Epithelial cell of esophagus (primary cell): ENCODE measurements around the gene ECEL1.

Experiments
- DNase-seq: peaks from one replicate; pipeline ENCODE4 v3.0.0; 2010; ENCODE audit warnings: low read depth
- H3K4me3 ChIP-seq: 2 replicates; pipeline ENCODE4 v1.5.1; 2011; ENCODE audit warnings: mild to moderate bottlenecking, low read length, control low read depth
- TF ChIP-seq, protein P1 (sequence below): IDR thresholded peaks from 2 replicates; pipeline ENCODE4 v1.5.1; 2011; ENCODE audit warnings: low read depth, mild to moderate bottlenecking, low read length, control low read depth, inconsistent platforms; ENCODE audit not compliant: insufficient read depth; ENCODE audit errors: missing control alignments

Gene ECEL1

GRCh38 chr2:232503809-232504323 is 16.2 kb upstream of the ECEL1 start:
- H3K4me3 ChIP-seq: no peak overlapping the region
- TF ChIP-seq, protein P1, sequence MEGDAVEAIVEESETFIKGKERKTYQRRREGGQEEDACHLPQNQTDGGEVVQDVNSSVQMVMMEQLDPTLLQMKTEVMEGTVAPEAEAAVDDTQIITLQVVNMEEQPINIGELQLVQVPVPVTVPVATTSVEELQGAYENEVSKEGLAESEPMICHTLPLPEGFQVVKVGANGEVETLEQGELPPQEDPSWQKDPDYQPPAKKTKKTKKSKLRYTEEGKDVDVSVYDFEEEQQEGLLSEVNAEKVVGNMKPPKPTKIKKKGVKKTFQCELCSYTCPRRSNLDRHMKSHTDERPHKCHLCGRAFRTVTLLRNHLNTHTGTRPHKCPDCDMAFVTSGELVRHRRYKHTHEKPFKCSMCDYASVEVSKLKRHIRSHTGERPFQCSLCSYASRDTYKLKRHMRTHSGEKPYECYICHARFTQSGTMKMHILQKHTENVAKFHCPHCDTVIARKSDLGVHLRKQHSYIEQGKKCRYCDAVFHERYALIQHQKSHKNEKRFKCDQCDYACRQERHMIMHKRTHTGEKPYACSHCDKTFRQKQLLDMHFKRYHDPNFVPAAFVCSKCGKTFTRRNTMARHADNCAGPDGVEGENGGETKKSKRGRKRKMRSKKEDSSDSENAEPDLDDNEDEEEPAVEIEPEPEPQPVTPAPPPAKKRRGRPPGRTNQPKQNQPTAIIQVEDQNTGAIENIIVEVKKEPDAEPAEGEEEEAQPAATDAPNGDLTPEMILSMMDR: no peak
- no peak for DNase-seq

- TF ChIP-seq, protein P1: no peak
- H3K4me3 ChIP-seq: no peak overlapping the region
- peak; percentile 29 for DNase-seq
These were observed 15.5 kb upstream of the ECEL1 start for GRCh38 chr2:232502911-232503808.

- no peak overlapping the region for H3K4me3 ChIP-seq
- DNase-seq: no peak
- TF ChIP-seq, protein P1: no peak
These were observed 14.9 kb upstream of the ECEL1 start for GRCh38 chr2:232502511-232502910.

- no peak overlapping the region for H3K4me3 ChIP-seq
- TF ChIP-seq, protein P1: no peak
- DNase-seq: no peak
These were observed 14.3 kb upstream of the ECEL1 start for GRCh38 chr2:232501794-232502390.

DNA sequence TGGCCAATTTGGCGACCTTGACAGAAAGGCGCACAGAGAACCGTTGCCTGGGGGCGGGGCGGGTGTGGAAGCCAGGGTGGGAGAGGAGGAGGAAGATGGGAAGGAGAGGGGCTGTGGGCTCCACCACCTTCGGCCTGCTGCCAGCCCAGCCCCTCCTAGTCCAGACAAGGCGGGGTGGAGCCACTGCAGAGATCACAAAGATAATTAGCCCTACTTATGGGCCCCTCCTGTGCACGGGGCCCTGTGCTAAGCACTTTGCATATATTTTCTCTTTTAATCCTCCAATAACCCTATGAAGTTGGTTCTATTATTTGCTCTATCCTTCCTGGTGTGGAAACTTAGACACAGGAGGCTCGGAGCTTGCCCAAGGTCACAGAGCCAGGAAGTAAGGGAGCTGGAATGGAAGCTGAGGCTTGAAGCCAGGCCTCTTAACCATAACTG is 13.7 kb upstream of the ECEL1 start:
- DNase-seq: no peak
- TF ChIP-seq, protein P1: no peak
- H3K4me3 ChIP-seq: no peak overlapping the region

DNA sequence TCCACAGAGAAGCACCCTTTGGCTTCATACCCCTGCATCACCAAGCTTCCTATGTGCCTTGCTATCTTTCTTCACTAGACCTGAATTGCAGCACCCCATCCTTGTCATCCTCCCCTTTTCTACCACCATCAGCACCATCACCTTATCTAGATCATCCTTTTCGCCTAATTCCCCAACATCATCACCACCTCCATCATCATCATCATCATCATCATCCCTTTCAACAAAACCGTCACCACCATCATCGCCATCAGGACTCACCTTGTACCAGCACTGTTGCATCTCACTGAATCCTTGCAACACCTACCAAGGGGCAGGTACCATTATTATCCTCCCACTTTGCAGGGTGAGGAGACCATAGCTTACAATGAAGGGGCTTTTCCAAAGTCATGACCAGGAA is 10.8 kb upstream of the ECEL1 start:
- no peak overlapping the region for H3K4me3 ChIP-seq
- TF ChIP-seq, protein P1: no peak
- no peak for DNase-seq
